Aorta (tissue), 5 donors: Measurements from ENCODE around the gene BSPH1. TPM values are rescaled to one million over a fixed set of nuclear protein-coding genes. Genes with fewer than 3 reads are reported as not detected.

Source experiments
- ATAC-seq: fragments of 200-7000 bp; cut with Tn5 transposase; one replicate; pipeline ENCODE4 v1.9.1; 2022; ENCODE audit warnings: moderate library complexity; ENCODE audit not compliant: low FRiP score
- DNase-seq, 2 donors: peaks; one replicate each; pipeline ENCODE4 v3.0.0-alpha.2; 2020
- H3K27ac ChIP-seq, 2 donors: one replicate each; pipeline ENCODE4 v1.5.1; 2013; ENCODE audit warnings: low read length in 2 of 2, mild to moderate bottlenecking in 2 of 2, moderate library complexity in 2 of 2, control low read depth in 1 of 2, inconsistent platforms in 1 of 2, low read depth in 1 of 2
- H3K27me3 ChIP-seq, 2 donors: one replicate each; pipeline ENCODE4 v1.6.1; 2013; ENCODE audit warnings: control low read depth in 1 of 2, low read length in 1 of 2, mild to moderate bottlenecking in 1 of 2, moderate library complexity in 1 of 2; ENCODE audit not compliant: insufficient read depth in 2 of 2, control insufficient read depth in 1 of 2
- H3K36me3 ChIP-seq, 2 donors: one replicate each; pipeline ENCODE4 v1.6.1; 2013; ENCODE audit warnings: control low read depth in 1 of 2, low read length in 1 of 2, mild to moderate bottlenecking in 1 of 2; ENCODE audit not compliant: insufficient read depth in 2 of 2, control insufficient read depth in 1 of 2
- H3K4me1 ChIP-seq, 2 donors: one replicate each; pipeline ENCODE4 v1.6.1; 2013; ENCODE audit warnings: low read length in 2 of 2, control low read depth in 1 of 2, mild to moderate bottlenecking in 1 of 2, moderate library complexity in 1 of 2; ENCODE audit not compliant: insufficient read depth in 2 of 2, control insufficient read depth in 1 of 2
- H3K4me3 ChIP-seq, 2 donors: one replicate each; pipeline ENCODE4 v1.5.1; 2013; ENCODE audit warnings: low read length in 2 of 2, control low read depth in 1 of 2, mild to moderate bottlenecking in 1 of 2
- H3K9me3 ChIP-seq: one replicate; pipeline ENCODE4 v1.6.1; 2013; ENCODE audit warnings: mild to moderate bottlenecking, low read length; ENCODE audit not compliant: control insufficient read depth
- WGBS, 2 donors: extraction: QIAGEN DNeasy Blood & Tissue Kit; methylation state at CpG; one replicate each; pipeline ENCODE4 v1.1.7; 2013; 5-methylcytosine and 5-hydroxymethylcytosine counted together
- intact Hi-C, 2 donors: fragments of 100-400 bp; cut with DNase I; formaldehyde crosslinking; loops; one replicate each; pipeline versions ENCODE4 v1.14.2 to v1.15.0; 2022
- polyA plus RNA-seq, 2 donors: library from polyadenylated mRNA; stranded (reverse); fragments of 200-250 nt; gene quantifications; one replicate each; pipeline ENCODE4 v1.2.3, GENCODE V29; 2013
- total RNA-seq, 2 donors: library from RNA; stranded (reverse); fragmentation: NEBNext Ultra II Directional; extraction: Animal tissue kit (Norgen Biotek cat#: 25700); gene quantifications; one replicate each; pipeline ENCODE4 v1.2.1, GENCODE V29; 2021
- donor health status: healthy with polysubstance abuse.
- donor health status: Bipolar disorder and iron deficiency.
- donor health status: DM: no; HTN: no; CAD: no.
- donor health status: DM: no; HTN: no; CAD: no.
- donor health status: DM: yes; HTN: yes; CAD: no.

Gene BSPH1
- total and polyA plus RNA-seq, 4 donors = not detected

- no peaks in the 10 kb centered on the region for H3K27me3 ChIP-seq
- DNase-seq = no peak
- intact Hi-C loops = no loop called here
- peaks cover 5% of the 10 kb centered on the region for H3K9me3 ChIP-seq
- WGBS, 2 donors = 88 to 93% methylated on average over 11 of the region's 11 CpGs
- ATAC-seq = no peak
- no peak overlapping the region for H3K27ac ChIP-seq
- H3K4me1 ChIP-seq = no peaks in the 10 kb centered on the region
- H3K36me3 ChIP-seq = no peaks in the 10 kb centered on the region
- H3K4me3 ChIP-seq = no peak overlapping the region
Measured at GRCh38 chr19:48010932-48011758, 19.2 kb upstream of the BSPH1 start.

DNA sequence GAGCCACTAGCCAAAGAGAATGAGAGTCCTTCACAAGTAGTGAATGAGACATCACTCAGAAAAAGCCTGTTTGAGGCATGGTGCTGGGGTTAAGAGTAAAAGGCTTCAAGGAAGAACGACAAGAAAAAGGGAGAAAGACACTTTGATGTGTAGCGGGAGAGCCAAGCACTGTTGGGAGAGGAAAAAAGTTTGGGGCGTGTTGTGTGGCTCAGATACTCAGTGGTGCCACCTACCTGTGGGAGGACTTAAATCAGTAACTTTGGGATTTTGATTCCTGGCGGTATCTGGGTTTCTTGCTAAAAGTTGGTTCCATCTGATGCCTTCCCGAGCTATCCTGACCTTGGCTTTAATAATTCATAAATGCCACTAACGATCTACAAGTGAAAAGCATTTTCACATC lies 14.8 kb upstream of the BSPH1 start:
- Histone ChIP-seq H3K4me3 (no peak overlapping the region), H3K27ac (no peak overlapping the region), H3K27me3 (no peaks in the 10 kb centered on the region), H3K4me1 (no peaks in the 10 kb centered on the region), H3K36me3 (no peaks in the 10 kb centered on the region), H3K9me3 (peaks cover 4% of the 10 kb centered on the region)
- DNase-seq (no peak), ATAC-seq (no peak)
- intact Hi-C loops = no loop called here
- 77 to 87% methylated on average over 6 of the region's 6 CpGs for WGBS, 2 donors

DNA sequence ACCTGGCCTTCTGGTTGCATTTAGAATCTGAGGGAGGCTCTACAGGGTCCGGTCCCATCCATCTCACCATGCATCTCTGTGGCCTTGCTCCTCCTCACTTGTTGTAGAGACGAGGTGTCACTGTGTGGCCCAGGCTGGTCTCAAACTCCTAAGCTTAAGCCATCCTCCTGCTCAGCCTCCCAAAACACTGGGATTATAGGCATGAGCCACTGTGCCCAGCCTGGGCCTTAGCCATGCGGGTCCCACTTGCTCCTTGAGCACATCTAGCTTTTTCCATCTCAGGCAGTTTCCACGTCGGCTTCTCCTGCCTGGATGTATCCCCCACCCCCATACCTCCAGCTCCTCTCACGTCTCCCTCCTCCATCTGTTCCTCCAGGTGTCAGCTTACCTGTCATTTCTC lies 12.3 kb upstream of the BSPH1 start:
- Histone ChIP-seq H3K36me3 (no peaks in the 10 kb centered on the region), H3K4me3 (no peak overlapping the region), H3K27ac (no peak overlapping the region), H3K27me3 (no peaks in the 10 kb centered on the region), H3K9me3 (peaks cover 6% of the 10 kb centered on the region), H3K4me1 (no peaks in the 10 kb centered on the region)
- DNase-seq (no peak), ATAC-seq (no peak)
- 62 to 72% methylated on average over 6 of the region's 6 CpGs for WGBS, 2 donors
- intact Hi-C loops = no loop called here

DNA sequence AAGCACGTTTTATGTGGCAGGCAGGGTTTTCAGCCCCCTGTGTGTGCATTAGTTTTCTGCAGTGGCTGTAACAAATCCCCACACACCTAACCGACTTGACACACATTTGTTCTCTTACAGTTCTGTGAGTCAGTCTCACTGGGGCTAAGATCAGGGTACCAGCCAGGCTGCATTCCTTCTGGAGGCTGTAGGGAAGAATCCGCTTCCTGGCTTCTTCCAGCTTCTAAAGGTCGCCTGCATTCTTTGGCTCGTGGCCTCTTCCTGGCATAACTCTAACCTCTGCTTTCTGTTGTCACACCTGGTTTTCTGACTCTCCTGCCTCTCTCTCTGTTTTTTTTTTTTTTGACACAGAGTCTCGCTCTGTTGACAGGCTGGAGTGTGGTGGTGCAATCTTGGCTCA lies 8.9 kb upstream of the BSPH1 start:
- DNase-seq = no peak
- no peak for ATAC-seq
- intact Hi-C loops = no loop called here
- Histone ChIP-seq H3K4me3 (no peak overlapping the region), H3K4me1 (no peaks in the 10 kb centered on the region), H3K9me3 (peaks cover 5% of the 10 kb centered on the region), H3K36me3 (no peaks in the 10 kb centered on the region), H3K27me3 (no peaks in the 10 kb centered on the region), H3K27ac (no peak overlapping the region)
- WGBS, 2 donors = 83 to 85% methylated on average over 6 of the region's 6 CpGs

DNA sequence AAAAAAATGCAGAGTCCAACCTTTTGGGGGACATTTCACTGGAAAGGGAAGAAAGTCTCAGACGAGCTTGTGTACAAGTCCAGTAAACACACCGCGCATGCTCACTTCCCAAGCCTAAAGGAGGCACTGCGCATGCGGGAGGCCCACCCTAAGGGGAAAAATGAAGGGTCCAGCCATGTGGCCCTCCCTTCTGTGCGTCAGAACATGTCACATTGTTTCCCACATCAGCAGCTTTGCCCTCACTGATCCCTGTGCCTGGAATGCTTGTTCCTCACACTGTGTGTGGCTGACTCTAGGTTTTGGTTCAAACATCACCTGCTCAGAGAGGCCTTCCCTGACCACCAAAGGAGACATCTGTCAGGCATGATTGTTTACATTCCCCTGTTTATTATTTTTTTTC lies 6.8 kb upstream of the BSPH1 start:
- 84 to 85% methylated on average over 6 of the region's 6 CpGs for WGBS, 2 donors
- no peak for ATAC-seq
- no peaks in the 10 kb centered on the region for H3K36me3 ChIP-seq
- intact Hi-C loops = no loop called here
- H3K4me3 ChIP-seq = no peak overlapping the region
- H3K4me1 ChIP-seq = no peaks in the 10 kb centered on the region
- no peak overlapping the region for H3K27ac ChIP-seq
- H3K9me3 ChIP-seq = peaks cover 5% of the 10 kb centered on the region
- no peak for DNase-seq
- no peaks in the 10 kb centered on the region for H3K27me3 ChIP-seq

GRCh38 chr19:47996230-47996727 lies 4.3 kb upstream of the BSPH1 start:
- Histone ChIP-seq H3K27me3 (no peaks in the 10 kb centered on the region), H3K36me3 (no peaks in the 10 kb centered on the region), H3K27ac (no peak overlapping the region), H3K9me3 (peaks cover 5% of the 10 kb centered on the region), H3K4me1 (no peaks in the 10 kb centered on the region), H3K4me3 (no peak overlapping the region)
- ATAC-seq (no peak), DNase-seq (no peak)
- intact Hi-C loops = no loop called here
- WGBS, 2 donors = 51 to 61% methylated on average over 1 of the region's 1 CpG

- no peak within 1 kb of the TSS for H3K27ac ChIP-seq
- DNase-seq (no peak), ATAC-seq (no peak)
- H3K4me1 ChIP-seq = no peaks in the 10 kb centered on the region
- intact Hi-C loops = no loop called here
- H3K9me3 ChIP-seq = no peaks in the 10 kb centered on the region
- no peaks in the 10 kb centered on the region for H3K36me3 ChIP-seq
- 31 to 34% methylated on average over 5 of the region's 5 CpGs for WGBS, 2 donors
- no peaks in the 10 kb centered on the region for H3K27me3 ChIP-seq
- H3K4me3 ChIP-seq = no peak within 1 kb of the TSS
Measured at GRCh38 chr19:47994209-47994802, 2.3 kb upstream of the BSPH1 start, which contains the start of gene ELSPBP1. ELSPBP1 (plus strand) TSS chr19:47994632; CDS start chr19:48008668, 14,036 bp downstream.

- Histone ChIP-seq H3K4me1 (no peaks in the 10 kb centered on the region), H3K27me3 (no peaks in the 10 kb centered on the region), H3K27ac (no peak overlapping the region), H3K36me3 (no peaks in the 10 kb centered on the region), H3K4me3 (no peak overlapping the region), H3K9me3 (no peaks in the 10 kb centered on the region)
- intact Hi-C loops = no loop called here
- DNase-seq (no peak), ATAC-seq (no peak)
- 49 to 52% methylated on average over 10 of the region's 10 CpGs for WGBS, 2 donors
Measured at GRCh38 chr19:47991191-47991808, 670 bp downstream of the BSPH1 start.
